Endometrium (tissue), 2 donors: ENCODE results near the gene PKLR.
"Not testable (repeated sequence)": the region's sequence is repeated elsewhere in the genome, so short reads cannot be mapped to it uniquely, and the experiment has no call there.

Experiments used
- FAIRE-seq: peaks from 2 replicates; lab custom pipeline; 2012; peaks lifted over from hg19 to GRCh38; lab: Jason Lieb, UNC
- donor health status: control.
- donor health status: control.

Gene PKLR

DNA sequence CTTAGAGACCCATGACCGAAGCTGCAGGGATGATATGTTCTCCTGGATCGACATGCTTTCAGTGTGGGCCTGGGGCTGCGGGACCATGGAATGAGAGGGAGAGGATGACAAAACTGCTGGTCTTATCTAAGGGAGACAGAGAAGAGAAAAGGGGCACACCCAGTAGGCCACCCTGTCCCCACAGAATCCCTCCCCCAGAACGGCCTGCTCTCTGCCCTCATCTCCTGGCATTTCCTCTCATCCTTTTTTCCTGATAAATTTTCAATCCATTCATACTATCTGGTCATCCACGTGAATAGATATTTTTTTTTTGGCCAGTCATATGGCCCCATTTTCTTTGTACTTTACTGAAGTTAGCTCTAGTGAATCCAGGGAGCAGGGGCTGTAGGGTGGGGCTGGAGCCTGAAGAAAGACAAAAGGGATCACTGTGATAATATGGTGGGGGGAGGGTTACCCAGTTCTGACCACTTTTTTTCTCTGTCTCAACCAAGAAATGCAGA lies at the start of gene PKLR:
Gene PKLR, minus strand, starts transcription at position 97 of the 500 bp plus-strand sequence. Its CDS starts 43 bp downstream, at position 54.
- no peak for FAIRE-seq

DNA sequence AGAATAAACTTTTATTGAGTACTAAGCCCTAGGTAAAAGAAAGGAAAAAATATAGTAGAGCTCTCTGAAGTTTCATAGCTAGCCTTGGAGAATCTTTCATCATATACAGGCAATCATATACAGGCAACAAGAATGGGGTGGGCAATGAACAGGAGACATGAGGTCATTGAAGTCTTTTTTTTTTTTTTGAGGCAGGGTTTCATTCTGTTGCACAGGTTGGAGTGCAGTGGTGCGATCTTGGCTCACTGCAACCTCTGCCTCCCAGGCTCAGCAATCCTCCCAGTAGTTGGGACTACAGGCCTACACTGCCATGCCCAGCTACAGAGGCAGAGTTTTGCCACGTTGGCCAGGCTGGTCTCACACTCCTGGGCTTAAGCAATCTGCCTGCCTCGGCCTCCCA lies 41.6 kb upstream of the PKLR start:
- no peak for FAIRE-seq

DNA sequence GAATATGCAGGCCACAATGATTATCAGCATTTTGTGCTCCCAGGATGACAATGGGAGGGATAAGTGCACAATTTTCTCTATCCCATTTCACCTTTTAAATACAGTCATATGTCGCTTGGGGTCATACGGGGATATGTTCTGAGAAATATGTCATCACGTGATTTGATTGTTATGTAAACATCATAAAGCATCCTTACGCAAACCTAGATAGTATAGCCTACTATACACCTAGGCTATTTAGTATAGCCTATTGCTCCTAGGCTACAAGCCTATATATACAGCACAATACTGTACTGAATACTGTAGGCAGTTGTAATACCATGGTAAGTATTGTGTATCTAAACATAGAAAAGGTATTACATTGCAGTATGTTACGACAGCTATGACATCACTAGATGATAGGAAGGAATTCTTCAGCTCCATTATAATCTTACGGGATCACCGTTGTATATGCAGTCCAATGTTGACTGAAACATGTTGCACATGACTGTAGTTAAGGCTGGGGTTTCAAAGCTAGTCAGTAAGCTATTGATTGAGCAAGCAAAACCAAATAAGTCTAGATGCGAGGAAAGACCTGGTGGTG lies 38.4 kb upstream of the PKLR start:
- FAIRE-seq = no peak

DNA sequence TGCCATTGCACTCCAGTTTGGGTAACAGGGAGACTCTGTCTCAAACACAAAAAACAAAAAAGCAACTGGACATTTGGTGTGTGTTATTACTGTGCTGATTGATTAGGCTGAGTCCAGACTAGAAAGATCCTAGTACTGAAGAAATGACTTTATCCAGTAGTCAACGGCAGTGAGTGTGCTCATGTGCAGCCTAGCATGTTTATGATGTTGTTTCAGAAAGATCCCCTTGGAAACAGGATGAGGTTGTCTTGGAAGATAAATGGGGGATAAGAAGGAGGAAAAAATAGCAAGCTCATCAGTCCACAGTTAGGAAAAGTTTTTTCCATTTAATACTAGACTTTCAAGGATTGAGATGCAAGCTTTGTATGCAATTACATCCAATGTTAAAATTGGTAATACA lies 33.7 kb upstream of the PKLR start:
- FAIRE-seq = no peak

DNA sequence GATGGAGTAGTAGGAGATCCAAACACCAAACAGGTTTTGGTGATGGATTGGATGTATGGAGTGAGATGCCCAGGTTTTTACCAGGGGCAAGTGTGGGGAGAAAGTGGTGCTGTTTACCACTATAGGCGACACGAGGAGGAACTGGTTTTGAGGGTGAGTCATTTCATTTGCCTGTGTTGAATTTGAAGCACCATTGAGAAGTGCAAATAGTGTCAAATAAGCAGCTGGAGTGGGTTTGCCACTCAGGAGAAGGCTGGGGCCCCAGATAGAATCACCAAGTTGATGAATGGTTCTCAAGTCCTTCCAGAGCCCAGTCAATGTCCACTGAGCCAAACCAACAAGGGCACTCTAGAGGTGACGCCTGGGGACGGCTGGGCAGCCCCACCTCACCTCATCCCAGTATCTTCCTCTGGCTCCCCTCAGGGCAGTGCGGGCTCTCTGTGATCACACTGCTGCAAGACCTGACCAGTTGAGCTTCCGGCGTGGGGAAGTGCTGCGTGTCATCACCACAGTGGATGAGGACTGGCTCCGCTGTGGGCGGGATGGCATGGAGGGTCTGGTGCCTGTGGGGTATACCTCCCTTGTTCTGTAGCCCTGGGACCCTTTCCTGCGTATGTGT lies 28.9 kb upstream of the PKLR start:
- FAIRE-seq = no peak

DNA sequence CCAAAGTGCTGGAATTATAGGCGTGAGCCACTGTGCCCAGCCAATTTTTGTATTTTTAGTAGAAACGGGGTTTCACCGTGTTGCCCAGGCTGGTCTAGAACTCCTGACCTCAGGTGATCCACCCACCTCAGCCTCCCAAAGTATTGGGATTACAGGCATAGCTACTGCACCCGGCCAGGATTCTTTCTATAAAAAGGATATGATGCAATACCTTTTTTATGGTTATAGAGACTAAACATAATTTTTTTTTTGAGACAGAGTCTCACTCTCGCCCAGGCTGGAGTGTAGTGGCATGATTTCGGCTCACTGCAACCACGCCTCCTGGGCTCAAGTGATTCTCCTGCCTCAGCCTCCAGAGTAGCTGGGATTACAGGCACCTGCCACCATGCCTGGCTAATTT lies 27.6 kb upstream of the PKLR start:
- not testable (repeated sequence) for FAIRE-seq

DNA sequence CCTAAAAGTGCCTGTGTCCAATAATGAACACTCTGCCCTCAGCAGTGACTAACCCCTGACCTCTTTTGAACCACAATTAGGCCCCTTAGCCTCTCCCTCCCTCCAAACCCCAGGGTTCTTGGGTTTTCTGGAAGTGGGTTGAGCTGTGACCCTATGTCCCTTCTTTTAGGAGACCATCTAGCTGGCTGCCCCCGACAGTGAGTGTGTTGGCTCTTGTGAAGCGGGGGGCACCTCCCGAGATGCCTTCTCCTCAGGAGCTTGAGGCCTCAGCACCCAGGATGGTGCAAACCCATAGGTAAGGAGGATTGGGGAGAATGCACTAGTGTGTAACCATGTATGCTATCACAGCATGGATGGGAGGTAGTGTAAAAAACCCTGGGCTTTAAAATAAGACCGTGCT lies 26.7 kb upstream of the PKLR start:
- no peak for FAIRE-seq

DNA sequence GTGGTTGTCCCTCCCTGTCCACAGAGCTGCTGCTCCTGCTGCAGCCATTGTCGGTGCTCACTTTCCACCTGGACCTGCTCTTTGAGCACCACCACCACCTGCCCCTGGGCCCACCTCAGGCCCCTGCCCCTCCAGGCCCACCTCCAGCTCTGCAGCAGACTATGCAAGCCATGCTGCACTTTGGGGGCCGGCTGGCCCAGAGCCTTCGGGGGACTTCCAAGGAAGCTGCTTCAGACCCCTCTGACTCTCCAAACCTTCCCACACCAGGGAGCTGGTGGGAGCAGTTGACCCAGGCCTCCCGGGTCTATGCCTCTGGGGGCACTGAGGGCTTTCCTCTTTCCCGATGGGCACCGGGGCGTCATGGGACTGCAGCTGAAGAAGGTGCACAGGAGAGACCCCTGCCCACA lies 25.4 kb upstream of the PKLR start:
- FAIRE-seq = no peak

DNA sequence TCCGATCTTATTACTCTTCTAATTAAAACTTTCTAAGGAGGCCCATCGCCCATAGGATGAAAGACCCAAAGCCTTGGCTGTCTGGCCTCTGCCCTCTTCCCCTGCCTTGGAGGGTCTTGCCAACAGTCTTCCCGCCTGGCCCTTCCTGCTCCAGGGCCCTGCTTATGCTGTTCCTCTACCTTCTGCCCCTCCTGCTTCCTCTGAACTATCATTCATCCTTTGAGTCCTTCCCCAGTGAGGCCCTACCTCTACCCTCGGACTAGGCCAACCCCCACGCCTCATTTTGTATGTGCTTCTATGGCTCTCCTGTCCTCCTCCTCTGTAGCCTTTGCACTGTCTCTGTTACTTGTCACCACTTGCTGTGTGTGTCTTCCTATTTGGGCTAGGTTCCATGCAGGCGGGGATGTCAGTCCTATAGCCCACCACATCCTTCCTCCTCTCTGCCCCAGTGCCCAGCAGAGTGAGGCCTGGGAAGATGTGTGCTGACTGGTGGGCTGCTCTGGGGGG lies 24.8 kb upstream of the PKLR start:
- FAIRE-seq = no peak

DNA sequence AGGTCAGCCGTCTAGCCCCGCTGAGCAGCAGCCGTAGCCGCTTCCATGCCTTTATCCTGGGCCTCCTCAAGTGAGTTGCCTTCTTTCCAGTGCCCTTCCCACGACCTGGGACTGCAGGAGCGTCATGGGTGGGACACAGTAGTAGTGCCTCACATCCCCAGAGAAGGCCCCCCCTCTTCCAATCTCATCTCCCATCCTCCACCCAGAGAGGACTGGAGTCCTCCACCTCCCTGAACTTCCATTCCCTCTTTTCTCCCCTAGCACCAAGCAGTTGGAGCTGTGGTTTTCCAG lies 24.3 kb upstream of the PKLR start:
- no peak for FAIRE-seq

DNA sequence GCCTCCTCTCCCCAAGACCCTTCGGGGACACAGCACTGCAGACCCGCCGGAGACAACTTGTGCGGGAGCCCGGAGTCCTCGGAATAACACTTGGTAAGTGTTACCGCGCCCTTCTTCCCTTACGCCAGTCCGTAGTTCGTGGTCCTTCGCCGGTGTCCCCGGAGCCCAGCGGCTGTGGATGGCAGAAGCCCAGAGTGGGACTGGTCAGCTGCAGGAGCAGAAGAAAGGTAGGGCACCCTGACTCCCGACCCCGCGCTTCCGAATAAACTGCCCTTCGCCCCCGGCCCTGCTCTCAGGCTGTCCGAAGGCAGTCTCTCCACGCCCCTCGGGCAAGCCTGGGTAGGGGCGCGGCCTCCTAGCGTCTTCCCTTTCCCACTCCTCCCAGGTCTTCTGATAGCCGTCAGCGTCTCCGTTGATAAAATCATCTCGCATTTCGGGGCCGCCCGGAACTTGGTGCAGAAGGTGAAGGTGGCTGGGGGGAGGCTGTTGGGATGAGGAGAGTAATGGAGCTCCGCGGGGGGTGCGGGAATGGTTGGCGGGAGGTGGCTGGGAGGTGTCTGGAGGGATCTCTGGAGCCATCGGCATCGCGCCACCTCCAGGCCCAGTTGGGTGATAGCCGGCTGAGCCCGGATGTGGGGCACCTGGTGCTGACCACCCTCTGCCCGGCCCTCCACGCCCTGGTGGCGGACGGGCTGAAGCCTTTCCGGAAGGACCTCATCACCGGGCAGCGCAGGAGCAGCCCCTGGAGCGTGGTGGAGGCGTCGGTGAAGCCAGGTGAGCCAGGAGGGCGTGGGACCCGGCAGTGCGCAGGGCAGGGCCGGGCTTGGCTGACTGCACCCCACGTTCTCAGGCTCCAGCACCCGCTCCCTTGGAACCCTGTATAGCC lies 23.7 kb upstream of the PKLR start:
- FAIRE-seq = no peak

DNA sequence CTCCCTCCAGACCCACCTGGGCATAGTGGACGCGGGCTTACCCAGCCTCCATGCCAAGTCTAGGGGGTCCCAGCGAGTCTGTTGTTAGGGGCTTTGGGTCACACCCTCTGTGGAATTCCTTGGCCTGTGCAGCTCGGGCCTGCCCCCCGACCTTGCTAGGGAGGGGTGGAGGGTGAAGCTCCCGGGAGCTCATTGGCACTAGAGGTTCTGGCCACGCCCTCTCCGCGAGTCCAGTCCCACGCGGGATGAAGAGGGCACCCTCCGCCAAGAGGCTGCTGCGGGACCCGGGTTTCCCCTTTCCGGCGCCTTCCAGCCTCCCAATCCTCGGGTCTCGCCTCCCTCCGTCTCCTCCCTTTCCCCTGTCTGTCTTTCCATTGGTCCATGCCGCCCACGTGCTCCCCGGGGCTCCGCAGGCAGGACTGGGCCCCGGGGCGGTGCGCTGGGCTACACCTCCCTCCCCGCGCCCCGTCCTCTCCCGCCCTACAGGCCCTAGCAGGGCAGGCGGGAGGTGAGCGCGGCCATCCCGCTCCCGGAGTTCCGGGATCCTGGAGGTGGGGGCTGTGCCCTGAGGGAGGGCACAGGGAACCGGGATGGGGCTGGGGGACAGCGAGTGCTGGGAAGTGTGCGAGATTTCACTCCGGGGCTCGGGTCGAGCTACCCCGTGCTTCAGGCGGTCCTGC lies 22.9 kb upstream of the PKLR start:
- peak; percentile 58 for FAIRE-seq

DNA sequence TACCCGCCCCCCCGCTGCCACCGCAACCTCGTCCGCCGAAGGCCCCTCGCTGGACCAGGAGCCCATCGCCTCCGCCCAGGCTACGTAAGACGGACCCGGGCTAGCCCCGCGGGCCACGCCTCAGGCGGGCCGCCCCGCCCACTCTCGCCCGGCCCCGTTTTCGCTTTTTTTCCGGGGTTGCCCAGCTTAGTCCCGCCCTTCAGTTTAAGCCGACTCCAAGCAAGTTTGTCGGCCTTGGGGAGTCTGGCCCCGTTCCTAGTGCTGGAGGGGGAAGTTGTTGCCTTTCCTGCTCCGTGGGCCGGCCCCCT lies 22.4 kb upstream of the PKLR start:
- no peak for FAIRE-seq

DNA sequence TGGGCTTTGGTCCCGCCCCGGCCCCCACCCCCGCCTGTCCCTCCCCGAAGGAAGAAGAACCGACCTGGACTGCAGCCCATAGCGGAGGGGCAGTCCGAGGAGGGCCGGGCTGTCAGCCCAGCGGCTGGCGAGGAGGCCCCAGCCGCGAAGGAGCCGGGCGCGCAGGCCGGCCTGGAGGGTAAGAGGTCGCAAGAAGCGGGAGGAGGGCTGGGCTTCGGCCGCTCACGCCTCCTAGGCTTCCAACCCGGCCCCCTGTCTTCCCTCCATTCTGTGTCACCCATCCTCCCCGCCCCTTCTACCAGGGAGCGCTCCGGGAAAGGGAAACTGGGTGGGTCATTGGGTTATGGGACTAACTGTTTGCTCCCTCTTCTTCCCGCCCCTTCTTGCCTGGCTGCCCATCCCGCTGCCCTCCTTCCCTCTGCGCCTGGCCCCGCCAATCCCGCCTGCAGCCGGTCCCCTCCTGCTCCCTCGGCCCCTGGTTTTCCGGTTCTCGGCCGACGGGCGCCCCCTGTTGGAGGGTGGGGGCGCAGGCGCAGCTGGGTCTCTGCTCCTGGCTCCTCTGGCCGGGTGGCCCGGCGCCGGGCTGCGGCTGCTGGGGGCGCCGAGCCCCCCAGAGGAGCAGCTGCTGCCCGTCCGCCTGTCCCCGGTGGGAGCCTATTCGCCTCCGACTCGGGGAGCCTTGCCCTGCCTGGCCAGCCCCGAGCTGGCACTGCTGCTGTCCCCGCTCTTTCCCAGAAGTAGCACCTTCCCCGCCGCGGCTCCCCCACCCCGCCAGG lies 21.9 kb upstream of the PKLR start:
- FAIRE-seq = peak; percentile 53

DNA sequence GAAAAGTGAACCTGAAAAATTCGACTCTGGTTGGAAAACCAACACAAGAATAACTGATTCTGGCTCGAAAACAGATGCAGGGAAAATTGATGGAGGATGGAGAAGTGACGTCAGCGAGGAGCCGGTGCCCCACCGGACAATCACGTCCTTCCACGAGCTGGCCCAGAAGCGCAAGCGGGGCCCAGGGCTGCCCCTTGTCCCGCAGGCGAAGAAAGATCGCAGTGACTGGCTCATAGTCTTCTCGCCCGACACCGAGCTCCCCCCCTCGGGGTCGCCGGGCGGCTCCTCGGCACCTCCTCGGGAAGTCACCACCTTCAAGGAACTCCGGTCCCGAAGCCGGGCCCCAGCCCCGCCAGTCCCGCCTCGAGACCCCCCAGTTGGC lies 21.3 kb upstream of the PKLR start:
- FAIRE-seq = no peak

DNA sequence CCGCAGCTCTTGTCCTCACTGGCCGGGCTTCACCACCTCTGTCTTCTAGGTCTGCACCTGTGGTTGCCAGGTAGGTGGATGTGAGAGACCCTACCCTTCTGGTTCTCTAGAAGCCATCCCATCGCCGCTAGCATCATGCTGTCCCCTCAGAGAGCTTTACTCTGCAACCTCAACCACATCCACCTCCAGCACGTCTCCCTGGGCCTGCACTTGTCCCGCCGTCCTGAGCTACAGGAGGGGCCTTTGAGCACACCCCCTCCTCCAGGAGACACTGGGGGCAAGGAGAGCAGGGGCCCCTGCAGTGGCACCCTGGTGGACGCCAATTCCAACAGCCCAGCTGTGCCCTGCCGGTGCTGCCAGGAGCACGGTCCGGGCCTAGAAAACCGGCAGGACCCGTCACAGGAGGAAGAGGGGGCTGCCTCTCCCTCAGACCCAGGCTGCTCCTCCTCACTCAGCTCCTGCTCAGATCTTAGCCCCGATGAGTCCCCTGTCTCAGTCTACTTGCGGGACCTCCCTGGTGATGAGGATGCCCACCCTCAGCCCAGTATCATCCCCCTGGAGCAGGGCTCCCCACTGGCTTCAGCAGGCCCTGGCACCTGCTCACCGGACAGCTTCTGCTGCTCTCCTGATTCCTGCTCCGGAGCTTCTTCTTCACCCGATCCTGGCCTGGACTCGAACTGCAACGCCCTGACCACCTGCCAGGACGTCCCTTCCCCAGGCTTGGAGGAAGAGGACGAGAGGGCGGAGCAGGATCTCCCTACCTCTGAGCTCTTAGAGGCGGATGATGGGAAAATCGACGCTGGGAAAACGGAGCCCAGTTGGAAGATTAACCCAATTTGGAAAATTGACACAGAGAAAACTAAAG lies 20.6 kb upstream of the PKLR start:
- FAIRE-seq = no peak

DNA sequence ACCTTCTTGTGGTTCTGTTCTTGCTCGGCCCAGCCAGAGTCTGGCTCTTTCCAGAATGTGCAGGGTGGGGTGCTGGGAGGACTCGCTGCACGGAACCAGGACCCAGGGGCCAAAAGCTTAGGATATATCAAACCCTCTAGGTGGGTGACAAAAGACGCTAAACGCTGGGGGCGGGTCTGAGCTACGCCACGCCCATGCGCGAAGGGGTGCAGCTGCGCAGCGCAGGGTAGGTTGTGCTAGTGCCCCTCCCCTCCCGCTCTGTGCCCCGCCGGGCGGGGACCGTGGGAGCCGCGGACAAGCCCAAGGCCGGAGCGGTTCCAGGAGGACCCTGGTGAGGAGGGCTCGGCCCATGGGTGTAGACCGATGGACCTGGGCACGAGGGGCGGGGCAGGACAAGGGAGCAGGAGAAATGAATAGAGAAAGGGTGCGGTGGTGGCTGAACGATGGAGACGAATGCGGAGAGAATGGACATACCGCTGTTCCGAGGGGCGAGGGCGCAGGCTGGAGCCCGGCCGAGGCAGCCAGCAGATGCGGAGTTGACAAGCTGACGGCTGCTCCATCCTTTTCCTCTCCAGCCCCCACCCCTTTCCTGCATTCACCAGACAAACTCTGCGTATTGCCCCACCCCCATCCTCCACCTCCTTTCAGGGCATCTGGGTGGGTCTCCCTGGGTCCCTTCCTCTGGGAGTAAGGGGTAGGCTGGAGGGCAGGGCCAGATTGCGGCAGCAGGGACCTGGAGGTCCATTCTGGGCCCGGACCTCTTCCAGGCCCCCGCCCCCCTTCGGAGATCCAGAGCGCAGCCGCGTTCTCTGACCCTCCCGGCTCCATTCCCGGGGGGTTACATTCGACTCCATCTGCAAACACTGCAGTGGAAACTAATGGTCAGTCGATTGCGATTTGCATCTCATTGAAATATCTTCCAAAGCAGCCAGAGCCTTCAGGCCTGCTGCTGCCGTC lies 19.7 kb upstream of the PKLR start, which contains the start of gene RUSC1:
Gene RUSC1, plus strand, starts transcription at position 234 of the 957 bp plus-strand sequence. CDS start 880 bp downstream, outside the sequence.
- FAIRE-seq = no peak

DNA sequence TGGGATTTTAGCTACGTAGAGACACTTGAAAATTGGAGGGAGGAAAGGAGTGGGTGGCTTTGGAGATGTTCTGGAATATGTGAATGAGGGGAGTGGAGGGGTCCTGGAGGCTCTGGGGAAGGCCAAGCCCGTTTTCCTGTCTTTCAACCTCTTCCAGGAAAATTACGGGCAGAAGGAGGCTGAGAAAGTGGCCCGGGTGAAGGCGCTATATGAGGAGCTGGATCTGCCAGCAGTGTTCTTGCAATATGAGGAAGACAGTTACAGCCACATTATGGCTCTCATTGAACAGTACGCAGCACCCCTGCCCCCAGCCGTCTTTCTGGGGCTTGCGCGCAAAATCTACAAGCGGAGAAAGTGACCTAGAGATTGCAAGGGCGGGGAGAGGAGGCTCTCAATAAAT lies 19.0 kb upstream of the PKLR start:
- FAIRE-seq = no peak

DNA sequence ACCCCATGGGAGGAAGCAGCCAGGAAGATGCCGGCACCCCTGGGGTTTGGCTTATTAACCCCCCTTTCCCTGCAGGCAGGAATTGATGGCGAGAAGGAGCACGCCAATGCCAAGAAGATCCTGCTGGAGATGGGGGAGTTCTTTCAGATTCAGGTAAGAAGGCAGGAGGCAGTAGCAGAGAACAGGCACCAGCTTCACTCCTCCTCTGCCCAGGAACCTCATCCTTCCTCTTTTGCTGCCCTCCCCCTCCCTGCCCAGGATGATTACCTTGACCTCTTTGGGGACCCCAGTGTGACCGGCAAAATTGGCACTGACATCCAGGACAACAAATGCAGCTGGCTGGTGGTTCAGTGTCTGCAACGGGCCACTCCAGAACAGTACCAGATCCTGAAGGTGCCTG lies 18.3 kb upstream of the PKLR start:
- no peak for FAIRE-seq

DNA sequence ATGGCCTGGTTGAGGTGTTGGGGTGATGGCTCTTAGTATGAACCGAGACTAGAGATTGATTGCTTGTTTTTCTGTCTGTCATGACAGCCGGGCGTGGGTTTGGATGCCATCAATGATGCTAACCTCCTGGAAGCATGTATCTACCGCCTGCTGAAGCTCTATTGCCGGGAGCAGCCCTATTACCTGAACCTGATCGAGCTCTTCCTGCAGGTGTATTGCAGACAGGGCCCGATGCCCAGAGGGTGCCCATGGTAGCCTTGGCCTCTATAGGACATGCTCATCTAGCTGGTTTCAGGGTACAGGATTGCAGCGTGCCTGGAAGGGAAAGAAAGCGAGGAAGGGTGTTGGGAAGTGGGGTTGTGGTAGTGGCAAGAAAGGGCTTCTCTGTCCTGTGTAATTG lies 16.8 kb upstream of the PKLR start:
- no peak for FAIRE-seq
